ENCODE results near the gene TSKU. TPM values are rescaled to one million over a fixed set of nuclear protein-coding genes. Genes with fewer than 3 reads are reported as not detected.

Gene TSKU
- total RNA-seq, 2 experiments from 2014 or later, result 1.5 to 1.8 TPM

DNA sequence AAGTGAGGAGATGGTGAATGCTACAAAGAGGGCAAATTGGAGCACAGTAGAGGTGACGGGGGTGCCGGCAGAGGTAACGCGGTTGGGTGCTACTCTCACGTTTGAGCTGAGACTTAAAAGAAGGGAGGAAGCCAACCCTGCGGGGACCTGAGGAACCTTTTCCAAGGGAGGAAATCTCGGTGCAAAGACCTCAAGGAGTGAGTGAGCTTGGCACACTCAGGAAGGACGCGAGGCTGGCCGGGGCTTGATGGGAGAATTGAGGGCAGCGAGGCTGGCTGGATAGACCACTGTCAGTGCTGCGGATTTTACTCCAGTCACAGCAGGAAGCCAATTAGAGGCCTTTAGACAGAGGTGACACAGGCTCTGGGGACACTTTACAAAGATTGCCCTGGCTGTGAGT, 25.0 kb downstream of the TSKU start:
- H3K4me1 ChIP-seq (ENCODE audit: insufficient read depth, low read length, poor library complexity, severe bottlenecking), result no peaks in the 10 kb centered on the region
- intact Hi-C loops (cut with micrococcal nuclease; ENCODE audit: unreplicated experiment), result no loop called here
- POLR2A ChIA-PET, result interaction anchor here (1.0 kb wide), 1 partner anchor 110 kb away, joined by 3 read pairs; no protein-coding TSS in a partner anchor

DNA sequence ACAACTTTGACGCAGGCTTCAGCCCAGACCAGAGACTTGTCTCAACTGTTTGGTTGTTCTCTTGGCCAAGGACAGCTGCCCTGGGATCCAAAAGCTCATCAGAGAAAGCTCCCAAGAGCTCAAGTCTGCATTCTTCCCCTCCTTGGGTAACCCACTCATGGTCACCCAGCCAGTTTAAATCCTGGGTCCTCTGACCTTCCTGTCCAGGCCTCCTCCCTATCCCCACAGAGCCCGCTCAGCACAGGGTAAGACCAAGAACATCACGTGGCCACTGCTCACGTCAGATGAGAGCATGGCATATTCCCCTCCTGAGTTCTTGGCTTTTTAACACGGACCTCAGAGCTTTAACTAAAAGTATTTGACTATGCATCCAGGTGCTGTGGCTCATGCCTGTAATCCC, 25.8 kb downstream of the TSKU start:
- no peaks in the 10 kb centered on the region for H4K20me1 ChIP-seq (ENCODE audit: insufficient read depth, low read length)
- no peak overlapping the region for H2AFZ ChIP-seq (ENCODE audit: low read length)
- H3K9me2 ChIP-seq (ENCODE audit: insufficient read depth, low read length), result no peaks in the 10 kb centered on the region
- ChIA-PET CTCF (ENCODE audit: unreplicated experiment) (interaction anchor here (1.4 to 2.4 kb wide), 2 partner anchors 110 to 112 kb away, joined by 3 to 13 read pairs; no protein-coding TSS in a partner anchor), POLR2A (interaction anchor here (0.6 kb wide), 1 partner anchor 110 kb away, joined by 3 read pairs; no protein-coding TSS in a partner anchor)
- no peak overlapping the region for H3K27ac ChIP-seq (ENCODE audit: low read depth, low read length, poor library complexity, severe bottlenecking)
- DNase-seq (ENCODE audit: low spot score), result no peak
- no peaks in the 10 kb centered on the region for H3K36me3 ChIP-seq (ENCODE audit: insufficient read depth, low read length)
- no peak overlapping the region for H3K4me3 ChIP-seq (ENCODE audit: low read depth, low read length, poor library complexity, severe bottlenecking)
- H3K79me2 ChIP-seq (ENCODE audit: insufficient read depth, low read depth, low read length), result no peaks in the 10 kb centered on the region
- TF ChIP-seq EZH2phosphoT487 (IDR thresholded peaks at IDR 0.05; ENCODE audit: borderline replicate concordance, low read depth, low read length), result no peak
- TF ChIP-seq, protein P1, sequence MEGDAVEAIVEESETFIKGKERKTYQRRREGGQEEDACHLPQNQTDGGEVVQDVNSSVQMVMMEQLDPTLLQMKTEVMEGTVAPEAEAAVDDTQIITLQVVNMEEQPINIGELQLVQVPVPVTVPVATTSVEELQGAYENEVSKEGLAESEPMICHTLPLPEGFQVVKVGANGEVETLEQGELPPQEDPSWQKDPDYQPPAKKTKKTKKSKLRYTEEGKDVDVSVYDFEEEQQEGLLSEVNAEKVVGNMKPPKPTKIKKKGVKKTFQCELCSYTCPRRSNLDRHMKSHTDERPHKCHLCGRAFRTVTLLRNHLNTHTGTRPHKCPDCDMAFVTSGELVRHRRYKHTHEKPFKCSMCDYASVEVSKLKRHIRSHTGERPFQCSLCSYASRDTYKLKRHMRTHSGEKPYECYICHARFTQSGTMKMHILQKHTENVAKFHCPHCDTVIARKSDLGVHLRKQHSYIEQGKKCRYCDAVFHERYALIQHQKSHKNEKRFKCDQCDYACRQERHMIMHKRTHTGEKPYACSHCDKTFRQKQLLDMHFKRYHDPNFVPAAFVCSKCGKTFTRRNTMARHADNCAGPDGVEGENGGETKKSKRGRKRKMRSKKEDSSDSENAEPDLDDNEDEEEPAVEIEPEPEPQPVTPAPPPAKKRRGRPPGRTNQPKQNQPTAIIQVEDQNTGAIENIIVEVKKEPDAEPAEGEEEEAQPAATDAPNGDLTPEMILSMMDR (conservative IDR thresholded peaks at IDR 0.05; ENCODE audit: low read length), result no peak
- intact Hi-C loops (cut with micrococcal nuclease; ENCODE audit: unreplicated experiment), result no loop called here
- no peak overlapping the region for H3K4me2 ChIP-seq (ENCODE audit: low read length)
- no TSS peak for BruUV-seq (replicated peaks)
- no peaks in the 10 kb centered on the region for H3K4me1 ChIP-seq (ENCODE audit: insufficient read depth, low read length, poor library complexity, severe bottlenecking)
- no peaks in the 10 kb centered on the region for H3K9me3 ChIP-seq (ENCODE audit: low read length)

More for the DNA sequence above, 25.0 kb downstream of the TSKU start:
- no peak overlapping the region for H2AFZ ChIP-seq (ENCODE audit: low read length)
- no peak overlapping the region for H3K27ac ChIP-seq (ENCODE audit: low read depth, low read length, poor library complexity, severe bottlenecking)
- H4K20me1 ChIP-seq (ENCODE audit: insufficient read depth, low read length), result no peaks in the 10 kb centered on the region
- no peak overlapping the region for H3K4me3 ChIP-seq (ENCODE audit: low read depth, low read length, poor library complexity, severe bottlenecking)
- H3K9me2 ChIP-seq (ENCODE audit: insufficient read depth, low read length), result no peaks in the 10 kb centered on the region
- no TSS peak for BruUV-seq (replicated peaks)
- TF ChIP-seq EZH2phosphoT487 (IDR thresholded peaks at IDR 0.05; ENCODE audit: borderline replicate concordance, low read depth, low read length), result no peak
- TF ChIP-seq, protein P1 (conservative IDR thresholded peaks at IDR 0.05; ENCODE audit: low read length), result no peak
- H3K36me3 ChIP-seq (ENCODE audit: insufficient read depth, low read length), result no peaks in the 10 kb centered on the region
- DNase-seq (ENCODE audit: low spot score), result no peak
- H3K9me3 ChIP-seq (ENCODE audit: low read length), result no peaks in the 10 kb centered on the region
- CTCF ChIA-PET (ENCODE audit: unreplicated experiment), result interaction anchor here (2.4 kb wide), 1 partner anchor 111 kb away, joined by 13 read pairs; no protein-coding TSS in a partner anchor
- H3K4me2 ChIP-seq (ENCODE audit: low read length), result no peak overlapping the region
- no peaks in the 10 kb centered on the region for H3K79me2 ChIP-seq (ENCODE audit: insufficient read depth, low read depth, low read length)

DNA sequence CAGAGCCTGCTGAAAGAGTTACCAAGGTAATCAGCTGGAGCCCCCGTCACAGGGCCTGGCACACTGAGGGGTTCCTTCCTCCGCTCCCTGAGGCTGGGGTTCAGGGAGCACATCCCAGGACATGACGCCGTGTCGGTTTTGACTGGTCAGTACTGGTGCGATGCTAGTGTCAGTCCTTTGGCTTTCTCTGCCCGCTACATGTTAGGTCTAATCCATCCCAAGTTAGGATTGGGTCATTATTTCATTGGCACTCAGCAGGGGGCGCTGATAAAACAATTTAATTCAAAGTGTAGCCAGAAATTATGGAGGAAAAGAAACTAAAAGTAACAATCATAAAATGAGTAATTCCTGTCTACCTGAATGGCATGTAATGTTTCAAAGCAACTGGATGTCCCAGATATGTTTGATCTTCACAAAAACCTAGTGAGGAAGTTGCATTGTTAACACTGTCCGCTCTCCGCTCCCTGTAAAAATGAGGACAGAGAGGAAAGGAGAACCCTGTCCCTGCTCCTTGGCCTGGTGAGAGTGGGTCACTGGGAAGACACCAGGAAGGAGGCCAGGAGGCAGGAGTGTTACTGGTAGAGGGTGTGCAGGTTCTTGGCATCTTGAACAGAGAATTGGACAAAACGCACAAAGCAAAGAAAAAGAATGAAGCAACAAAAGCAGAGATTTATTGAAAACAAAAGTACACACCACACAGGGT, 27.1 kb downstream of the TSKU start:
- peaks cover 7% of the 10 kb centered on the region; the same call in 1 of the 2 replicates for H3K9me3 ChIP-seq (ENCODE audit: low read length)
- H4K20me1 ChIP-seq (ENCODE audit: insufficient read depth, low read length), result no peaks in the 10 kb centered on the region
- H3K27ac ChIP-seq (ENCODE audit: low read depth, low read length, poor library complexity, severe bottlenecking), result no peak overlapping the region
- H3K79me2 ChIP-seq (ENCODE audit: insufficient read depth, low read depth, low read length), result no peaks in the 10 kb centered on the region
- peak; percentile 41 for DNase-seq (ENCODE audit: low spot score)
- BruUV-seq (replicated peaks), result no TSS peak
- ChIA-PET CTCF (ENCODE audit: unreplicated experiment) (interaction anchor here (1.4 to 2.4 kb wide), 2 partner anchors 109 to 111 kb away, joined by 3 to 13 read pairs; no protein-coding TSS in a partner anchor), POLR2A (no interaction called here)
- H3K4me3 ChIP-seq (ENCODE audit: low read depth, low read length, poor library complexity, severe bottlenecking), result no peak overlapping the region
- TF ChIP-seq, protein P1 (conservative IDR thresholded peaks at IDR 0.05; ENCODE audit: low read length), result peak; percentile 87
- TF ChIP-seq EZH2phosphoT487 (IDR thresholded peaks at IDR 0.05; ENCODE audit: borderline replicate concordance, low read depth, low read length), result no peak
- intact Hi-C loops (cut with micrococcal nuclease; ENCODE audit: unreplicated experiment), result loop anchor here (1.0 kb wide), 2 partner anchors 109 to 281 kb away; no protein-coding TSS in a partner anchor
- H2AFZ ChIP-seq (ENCODE audit: low read length), result no peak overlapping the region
- no peaks in the 10 kb centered on the region for H3K9me2 ChIP-seq (ENCODE audit: insufficient read depth, low read length)
- no peaks in the 10 kb centered on the region for H3K4me1 ChIP-seq (ENCODE audit: insufficient read depth, low read length, poor library complexity, severe bottlenecking)
- H3K4me2 ChIP-seq (ENCODE audit: low read length), result no peak overlapping the region
- no peaks in the 10 kb centered on the region for H3K36me3 ChIP-seq (ENCODE audit: insufficient read depth, low read length)

Measured in OCI-LY7 (cell line).